ENCODE measurements around the gene OPALIN.

OPALIN gene

GRCh38 chr10:96358851-96359540, at the start of gene OPALIN:
TSS of gene OPALIN (minus strand) at chr10:96359002. CDS start at chr10:96358896, 106 bp downstream.
- H2AFZ ChIP-seq (ENCODE audit: low read length) = no peak within 1 kb of the TSS
- no peaks in the 10 kb centered on the region for H3K79me2 ChIP-seq (ENCODE audit: insufficient read depth, low read length)
- H3K9me2 ChIP-seq (ENCODE audit: low read depth, low read length) = no peaks in the 10 kb centered on the region
- H3K36me3 ChIP-seq (ENCODE audit: insufficient read depth, low read length) = no peaks in the 10 kb centered on the region
- H3K9me3 ChIP-seq (ENCODE audit: low read length) = no peaks in the 10 kb centered on the region
- H3K27me3 ChIP-seq (ENCODE audit: insufficient read depth, low read length) = no peaks in the 10 kb centered on the region
- no peak within 1 kb of the TSS for H3K9ac ChIP-seq (ENCODE audit: low read length)
- H3K4me1 ChIP-seq (ENCODE audit: insufficient read depth, low read length, severe bottlenecking) = no peaks in the 10 kb centered on the region
- no peaks in the 10 kb centered on the region for H4K20me1 ChIP-seq (ENCODE audit: insufficient read depth, low read length)
- H3K4me2 ChIP-seq (ENCODE audit: low read length) = no peak within 1 kb of the TSS
- H3K4me3 ChIP-seq (ENCODE audit: low read depth, low read length, poor library complexity, severe bottlenecking) = no peak within 1 kb of the TSS
- no peak for TF ChIP-seq CTCF (IDR thresholded peaks at IDR 0.05; ENCODE audit: low read length)
- no peak for TF ChIP-seq EZH2 (IDR thresholded peaks at IDR 0.05; ENCODE audit: borderline replicate concordance, low read length)
- no peak within 1 kb of the TSS for H3K27ac ChIP-seq (ENCODE audit: low read depth, low read length, poor library complexity, severe bottlenecking)
- H3F3A ChIP-seq (ENCODE audit: insufficient read depth, low read length) = no peaks in the 10 kb centered on the region

GRCh38 chr10:96408201-96408600, 49.4 kb upstream of the OPALIN start:
- no peak overlapping the region for H3K27ac ChIP-seq (ENCODE audit: low read depth, low read length, poor library complexity, severe bottlenecking)
- no peaks in the 10 kb centered on the region for H3K9me3 ChIP-seq (ENCODE audit: low read length)
- H3K9ac ChIP-seq (ENCODE audit: low read length) = no peak overlapping the region
- no peak overlapping the region for H2AFZ ChIP-seq (ENCODE audit: low read length)
- H3K79me2 ChIP-seq (ENCODE audit: insufficient read depth, low read length) = no peaks in the 10 kb centered on the region
- H3K4me2 ChIP-seq (ENCODE audit: low read length) = no peak overlapping the region
- H3F3A ChIP-seq (ENCODE audit: insufficient read depth, low read length) = no peaks in the 10 kb centered on the region
- H3K4me1 ChIP-seq (ENCODE audit: insufficient read depth, low read length, severe bottlenecking) = no peaks in the 10 kb centered on the region
- no peak overlapping the region for H3K4me3 ChIP-seq (ENCODE audit: low read depth, low read length, poor library complexity, severe bottlenecking)
- H4K20me1 ChIP-seq (ENCODE audit: insufficient read depth, low read length) = no peaks in the 10 kb centered on the region
- no peaks in the 10 kb centered on the region for H3K36me3 ChIP-seq (ENCODE audit: insufficient read depth, low read length)
- H3K27me3 ChIP-seq (ENCODE audit: insufficient read depth, low read length) = no peaks in the 10 kb centered on the region
- no peaks in the 10 kb centered on the region for H3K9me2 ChIP-seq (ENCODE audit: low read depth, low read length)
- TF ChIP-seq CTCF (IDR thresholded peaks at IDR 0.05; ENCODE audit: low read length) (no peak), EZH2 (IDR thresholded peaks at IDR 0.05; ENCODE audit: borderline replicate concordance, low read length) (no peak)

GRCh38 chr10:96407560-96408069, 48.8 kb upstream of the OPALIN start:
- no peaks in the 10 kb centered on the region for H3K79me2 ChIP-seq (ENCODE audit: insufficient read depth, low read length)
- H3K36me3 ChIP-seq (ENCODE audit: insufficient read depth, low read length) = no peaks in the 10 kb centered on the region
- H3K4me1 ChIP-seq (ENCODE audit: insufficient read depth, low read length, severe bottlenecking) = no peaks in the 10 kb centered on the region
- no peak overlapping the region for H2AFZ ChIP-seq (ENCODE audit: low read length)
- H3K9ac ChIP-seq (ENCODE audit: low read length) = no peak overlapping the region
- no peaks in the 10 kb centered on the region for H4K20me1 ChIP-seq (ENCODE audit: insufficient read depth, low read length)
- no peak for TF ChIP-seq EZH2 (IDR thresholded peaks at IDR 0.05; ENCODE audit: borderline replicate concordance, low read length)
- TF ChIP-seq CTCF (IDR thresholded peaks at IDR 0.05; ENCODE audit: low read length) = no peak
- H3K27me3 ChIP-seq (ENCODE audit: insufficient read depth, low read length) = no peaks in the 10 kb centered on the region
- no peaks in the 10 kb centered on the region for H3K9me2 ChIP-seq (ENCODE audit: low read depth, low read length)
- H3K4me2 ChIP-seq (ENCODE audit: low read length) = no peak overlapping the region
- H3K9me3 ChIP-seq (ENCODE audit: low read length) = no peaks in the 10 kb centered on the region
- no peaks in the 10 kb centered on the region for H3F3A ChIP-seq (ENCODE audit: insufficient read depth, low read length)
- no peak overlapping the region for H3K4me3 ChIP-seq (ENCODE audit: low read depth, low read length, poor library complexity, severe bottlenecking)
- no peak overlapping the region for H3K27ac ChIP-seq (ENCODE audit: low read depth, low read length, poor library complexity, severe bottlenecking)
